ENCODE results near the gene KCNK4. TPM values are rescaled to one million over a fixed set of nuclear protein-coding genes. Genes with fewer than 3 reads are reported as not detected.

The KCNK4 gene
- total and polyA plus RNA-seq, 2 of the 13 experiments (the other 11 are each of a cell fraction or from before 2014, with no cell fraction given): not detected

DNA sequence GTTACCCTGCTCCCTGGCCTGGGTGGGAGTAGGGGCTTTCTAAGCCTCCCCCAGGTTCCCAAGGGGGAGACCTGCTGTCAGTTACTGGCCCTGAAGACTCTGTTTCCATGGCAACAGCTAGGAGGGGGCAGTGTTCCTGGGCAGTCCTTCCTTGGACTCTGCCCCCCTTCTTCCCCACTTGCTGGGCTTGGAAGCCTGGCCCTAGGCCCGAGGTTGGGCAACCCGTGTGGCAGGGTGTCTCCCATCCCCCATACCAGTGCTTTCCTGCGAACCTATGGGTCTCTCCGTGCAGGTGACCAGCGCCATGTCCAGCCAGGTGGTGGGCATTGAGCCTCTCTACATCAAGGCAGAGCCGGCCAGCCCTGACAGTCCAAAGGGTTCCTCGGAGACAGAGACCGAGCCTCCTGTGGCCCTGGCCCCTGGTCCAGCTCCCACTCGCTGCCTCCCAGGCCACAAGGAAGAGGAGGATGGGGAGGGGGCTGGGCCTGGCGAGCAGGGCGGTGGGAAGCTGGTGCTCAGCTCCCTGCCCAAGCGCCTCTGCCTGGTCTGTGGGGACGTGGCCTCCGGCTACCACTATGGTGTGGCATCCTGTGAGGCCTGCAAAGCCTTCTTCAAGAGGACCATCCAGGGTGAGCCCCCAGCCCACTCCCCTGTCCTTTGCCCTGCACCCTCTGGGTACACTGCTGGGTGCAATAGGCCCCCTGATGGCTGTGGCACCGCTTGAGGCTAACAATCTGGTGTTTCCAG lies 15.9 kb downstream of the KCNK4 start (continued):
- TF ChIP-seq EZH2 (conservative IDR thresholded peaks at IDR 0.05; ENCODE audit: low read depth, low read length) (no peak), CBX5 (CRISPR knock-in tag; IDR thresholded peaks at IDR 0.05; ENCODE audit: borderline replicate concordance) (peak; percentile 31; the same call in 1 of the 2 replicates), ZFP36L2 (CRISPR knock-in tag; IDR thresholded peaks at IDR 0.05) (no peak), ZNF205 (CRISPR knock-in tag; IDR thresholded peaks at IDR 0.05) (0 out of 2 replicates have a peak, but pooled peaks have one; percentile 21), TBP (CRISPR knock-in tag; IDR thresholded peaks at IDR 0.05) (no peak), CHD2 (IDR thresholded peaks at IDR 0.05; ENCODE audit: low read depth, low read length) (peak; percentile 49; the same call in 1 of the 2 replicates), NRL (CRISPR knock-in tag; IDR thresholded peaks at IDR 0.05; ENCODE audit: borderline replicate concordance) (peak; percentile 24; the same call in 1 of the 2 replicates), ZFP1 (CRISPR knock-in tag; IDR thresholded peaks at IDR 0.05) (no peak), GPN1 (CRISPR knock-in tag; IDR thresholded peaks at IDR 0.05; ENCODE audit: borderline replicate concordance) (no peak)
- TF ChIP-seq, protein P1, sequence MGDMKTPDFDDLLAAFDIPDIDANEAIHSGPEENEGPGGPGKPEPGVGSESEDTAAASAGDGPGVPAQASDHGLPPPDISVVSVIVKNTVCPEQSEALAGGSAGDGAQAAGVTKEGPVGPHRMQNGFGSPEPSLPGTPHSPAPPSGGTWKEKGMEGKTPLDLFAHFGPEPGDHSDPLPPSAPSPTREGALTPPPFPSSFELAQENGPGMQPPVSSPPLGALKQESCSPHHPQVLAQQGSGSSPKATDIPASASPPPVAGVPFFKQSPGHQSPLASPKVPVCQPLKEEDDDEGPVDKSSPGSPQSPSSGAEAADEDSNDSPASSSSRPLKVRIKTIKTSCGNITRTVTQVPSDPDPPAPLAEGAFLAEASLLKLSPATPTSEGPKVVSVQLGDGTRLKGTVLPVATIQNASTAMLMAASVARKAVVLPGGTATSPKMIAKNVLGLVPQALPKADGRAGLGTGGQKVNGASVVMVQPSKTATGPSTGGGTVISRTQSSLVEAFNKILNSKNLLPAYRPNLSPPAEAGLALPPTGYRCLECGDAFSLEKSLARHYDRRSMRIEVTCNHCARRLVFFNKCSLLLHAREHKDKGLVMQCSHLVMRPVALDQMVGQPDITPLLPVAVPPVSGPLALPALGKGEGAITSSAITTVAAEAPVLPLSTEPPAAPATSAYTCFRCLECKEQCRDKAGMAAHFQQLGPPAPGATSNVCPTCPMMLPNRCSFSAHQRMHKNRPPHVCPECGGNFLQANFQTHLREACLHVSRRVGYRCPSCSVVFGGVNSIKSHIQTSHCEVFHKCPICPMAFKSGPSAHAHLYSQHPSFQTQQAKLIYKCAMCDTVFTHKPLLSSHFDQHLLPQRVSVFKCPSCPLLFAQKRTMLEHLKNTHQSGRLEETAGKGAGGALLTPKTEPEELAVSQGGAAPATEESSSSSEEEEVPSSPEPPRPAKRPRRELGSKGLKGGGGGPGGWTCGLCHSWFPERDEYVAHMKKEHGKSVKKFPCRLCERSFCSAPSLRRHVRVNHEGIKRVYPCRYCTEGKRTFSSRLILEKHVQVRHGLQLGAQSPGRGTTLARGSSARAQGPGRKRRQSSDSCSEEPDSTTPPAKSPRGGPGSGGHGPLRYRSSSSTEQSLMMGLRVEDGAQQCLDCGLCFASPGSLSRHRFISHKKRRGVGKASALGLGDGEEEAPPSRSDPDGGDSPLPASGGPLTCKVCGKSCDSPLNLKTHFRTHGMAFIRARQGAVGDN (CRISPR knock-in tag; IDR thresholded peaks at IDR 0.05): peak; percentile 28
- TF ChIP-seq, protein P2, sequence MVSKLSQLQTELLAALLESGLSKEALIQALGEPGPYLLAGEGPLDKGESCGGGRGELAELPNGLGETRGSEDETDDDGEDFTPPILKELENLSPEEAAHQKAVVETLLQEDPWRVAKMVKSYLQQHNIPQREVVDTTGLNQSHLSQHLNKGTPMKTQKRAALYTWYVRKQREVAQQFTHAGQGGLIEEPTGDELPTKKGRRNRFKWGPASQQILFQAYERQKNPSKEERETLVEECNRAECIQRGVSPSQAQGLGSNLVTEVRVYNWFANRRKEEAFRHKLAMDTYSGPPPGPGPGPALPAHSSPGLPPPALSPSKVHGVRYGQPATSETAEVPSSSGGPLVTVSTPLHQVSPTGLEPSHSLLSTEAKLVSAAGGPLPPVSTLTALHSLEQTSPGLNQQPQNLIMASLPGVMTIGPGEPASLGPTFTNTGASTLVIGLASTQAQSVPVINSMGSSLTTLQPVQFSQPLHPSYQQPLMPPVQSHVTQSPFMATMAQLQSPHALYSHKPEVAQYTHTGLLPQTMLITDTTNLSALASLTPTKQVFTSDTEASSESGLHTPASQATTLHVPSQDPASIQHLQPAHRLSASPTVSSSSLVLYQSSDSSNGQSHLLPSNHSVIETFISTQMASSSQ (IDR thresholded peaks at IDR 0.05; ENCODE audit: low read depth): no peak
- TF ChIP-seq, protein P2 (CRISPR knock-in tag; IDR thresholded peaks at IDR 0.05; ENCODE audit: borderline replicate concordance): no peak
- TF ChIP-seq, protein P3, sequence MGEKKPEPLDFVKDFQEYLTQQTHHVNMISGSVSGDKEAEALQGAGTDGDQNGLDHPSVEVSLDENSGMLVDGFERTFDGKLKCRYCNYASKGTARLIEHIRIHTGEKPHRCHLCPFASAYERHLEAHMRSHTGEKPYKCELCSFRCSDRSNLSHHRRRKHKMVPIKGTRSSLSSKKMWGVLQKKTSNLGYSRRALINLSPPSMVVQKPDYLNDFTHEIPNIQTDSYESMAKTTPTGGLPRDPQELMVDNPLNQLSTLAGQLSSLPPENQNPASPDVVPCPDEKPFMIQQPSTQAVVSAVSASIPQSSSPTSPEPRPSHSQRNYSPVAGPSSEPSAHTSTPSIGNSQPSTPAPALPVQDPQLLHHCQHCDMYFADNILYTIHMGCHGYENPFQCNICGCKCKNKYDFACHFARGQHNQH (CRISPR knock-in tag; IDR thresholded peaks at IDR 0.05): no peak

Measured in HepG2 (cell line).